Panc1 (cell line): ENCODE results near the gene ASCC2.

Experiments used
- CTCF ChIP-seq: fragments of 450-650 bp; IDR thresholded peaks from 2 replicates; pipeline ENCODE4 v1.5.1; 2017; ENCODE audit warnings: mild to moderate bottlenecking
- POLR2AphosphoS5 ChIP-seq: IDR thresholded peaks from 2 replicates; pipeline ENCODE4 v1.6.1; 2012; ENCODE audit warnings: mild to moderate bottlenecking, low read depth, low read length, moderate library complexity
- REST ChIP-seq, 2 experiments: IDR thresholded peaks; 2 replicates each; pipeline ENCODE4 v1.6.1; 2011 to 2012; ENCODE audit warnings: low read depth in 2 of 2, control low read depth in 1 of 2, low read length in 1 of 2, mild to moderate bottlenecking in 1 of 2, moderate library complexity in 1 of 2; ENCODE audit not compliant: insufficient read depth in 1 of 2
- SIN3A ChIP-seq: IDR thresholded peaks from 2 replicates; pipeline ENCODE4 v1.6.1; 2012; ENCODE audit warnings: low read depth, mild to moderate bottlenecking, low read length, moderate library complexity, borderline replicate concordance; ENCODE audit not compliant: insufficient read depth
- TCF7L2 ChIP-seq: IDR thresholded peaks from 2 replicates; pipeline ENCODE4 v1.6.1; 2011; ENCODE audit warnings: mild to moderate bottlenecking, low read depth, low read length, inconsistent platforms

- TF ChIP-seq CTCF (no peak), POLR2AphosphoS5 (peak; percentile 46), REST (IDR thresholded peaks at IDR 0.05; ENCODE audit: insufficient read depth in 1 of 2, low read depth in 2 of 2, low read length in 1 of 2) (no peak), SIN3A (no peak), TCF7L2 (no peak)
These were observed 70.7 kb downstream of the ASCC2 start, which contains the start of gene UQCR10 for GRCh38 chr22:29767171-29768051.
